ENCODE results near the gene CYP8B1. TPM values are rescaled to one million over a fixed set of nuclear protein-coding genes. Genes with fewer than 3 reads are reported as not detected.

CYP8B1 gene
- total and polyA plus RNA-seq, 4 donors: 0.01 to 0.09 TPM; not detected in 2

- 56 to 83% methylated on average over 1 of the region's 1 CpG for WGBS, 2 donors
These were observed 722 bp upstream of the CYP8B1 start for GRCh38 chr3:42876401-42876800.

GRCh38 chr3:42874749-42875148 is 930 bp downstream of the CYP8B1 start:
- DNase-seq (no peak), ATAC-seq (ENCODE audit: insufficient read depth, low FRiP score) (no peak)
- TF ChIP-seq, protein P1, sequence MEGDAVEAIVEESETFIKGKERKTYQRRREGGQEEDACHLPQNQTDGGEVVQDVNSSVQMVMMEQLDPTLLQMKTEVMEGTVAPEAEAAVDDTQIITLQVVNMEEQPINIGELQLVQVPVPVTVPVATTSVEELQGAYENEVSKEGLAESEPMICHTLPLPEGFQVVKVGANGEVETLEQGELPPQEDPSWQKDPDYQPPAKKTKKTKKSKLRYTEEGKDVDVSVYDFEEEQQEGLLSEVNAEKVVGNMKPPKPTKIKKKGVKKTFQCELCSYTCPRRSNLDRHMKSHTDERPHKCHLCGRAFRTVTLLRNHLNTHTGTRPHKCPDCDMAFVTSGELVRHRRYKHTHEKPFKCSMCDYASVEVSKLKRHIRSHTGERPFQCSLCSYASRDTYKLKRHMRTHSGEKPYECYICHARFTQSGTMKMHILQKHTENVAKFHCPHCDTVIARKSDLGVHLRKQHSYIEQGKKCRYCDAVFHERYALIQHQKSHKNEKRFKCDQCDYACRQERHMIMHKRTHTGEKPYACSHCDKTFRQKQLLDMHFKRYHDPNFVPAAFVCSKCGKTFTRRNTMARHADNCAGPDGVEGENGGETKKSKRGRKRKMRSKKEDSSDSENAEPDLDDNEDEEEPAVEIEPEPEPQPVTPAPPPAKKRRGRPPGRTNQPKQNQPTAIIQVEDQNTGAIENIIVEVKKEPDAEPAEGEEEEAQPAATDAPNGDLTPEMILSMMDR (IDR thresholded peaks at IDR 0.05; ENCODE audit: control extremely low read depth, extremely low read depth): no peak
- Histone ChIP-seq H3K36me3 (ENCODE audit: control insufficient read depth in 4 of 4, insufficient read depth in 4 of 4, low read length in 4 of 4) (no peaks in the 10 kb centered on the region), H3K27me3 (ENCODE audit: control insufficient read depth in 3 of 3, insufficient read depth in 3 of 3, low read length in 2 of 3) (no peaks in the 10 kb centered on the region), H3K4me1 (ENCODE audit: control insufficient read depth in 5 of 5, insufficient read depth in 5 of 5, low read length in 5 of 5) (peaks cover 0 to 21% (median 5%) of the 10 kb centered on the region in 5 donors), H3K27ac (ENCODE audit: low read depth in 1 of 2, low read length in 1 of 2) (no peak overlapping the region), H3K9me3 (ENCODE audit: control insufficient read depth in 4 of 4, insufficient read depth in 3 of 4, low read length in 3 of 4) (no peaks in the 10 kb centered on the region), H3K9ac (ENCODE audit: insufficient read depth in 1 of 2, low read length in 2 of 2) (no peak overlapping the region), H3K4me3 (no peak overlapping the region)
- 92 to 97% methylated on average over 10 of the region's 10 CpGs for WGBS, 2 donors

More at GRCh38 chr3:42876401-42876800, 722 bp upstream of the CYP8B1 start:
- Histone ChIP-seq H3K4me1 (ENCODE audit: control insufficient read depth in 5 of 5, insufficient read depth in 5 of 5, low read length in 5 of 5) (peaks cover 0 to 21% (median 8%) of the 10 kb centered on the region in 5 donors), H3K4me3 (no peak overlapping the region), H3K9ac (ENCODE audit: insufficient read depth in 1 of 2, low read length in 2 of 2) (no peak overlapping the region), H3K36me3 (ENCODE audit: control insufficient read depth in 4 of 4, insufficient read depth in 4 of 4, low read length in 4 of 4) (no peaks in the 10 kb centered on the region), H3K27me3 (ENCODE audit: control insufficient read depth in 3 of 3, insufficient read depth in 3 of 3, low read length in 2 of 3) (no peaks in the 10 kb centered on the region), H3K9me3 (ENCODE audit: control insufficient read depth in 4 of 4, insufficient read depth in 3 of 4, low read length in 3 of 4) (no peaks in the 10 kb centered on the region), H3K27ac (ENCODE audit: low read depth in 1 of 2, low read length in 1 of 2) (no peak overlapping the region)
- no peak for ATAC-seq (ENCODE audit: insufficient read depth, low FRiP score)
- no peak for DNase-seq
- TF ChIP-seq, protein P1 (IDR thresholded peaks at IDR 0.05; ENCODE audit: control extremely low read depth, extremely low read depth): no peak

GRCh38 chr3:42873221-42873982 is 2.3 kb downstream of the CYP8B1 start:
- no peaks in the 10 kb centered on the region for H3K27me3 ChIP-seq (ENCODE audit: control insufficient read depth in 3 of 3, insufficient read depth in 3 of 3, low read length in 2 of 3)
- no peaks in the 10 kb centered on the region for H3K9me3 ChIP-seq (ENCODE audit: control insufficient read depth in 4 of 4, insufficient read depth in 3 of 4, low read length in 3 of 4)
- no peak for ATAC-seq (ENCODE audit: insufficient read depth, low FRiP score)
- H3K4me1 ChIP-seq (ENCODE audit: control insufficient read depth in 5 of 5, insufficient read depth in 5 of 5, low read length in 5 of 5): peaks cover 0 to 21% (median 5%) of the 10 kb centered on the region in 5 donors
- no peak overlapping the region for H3K4me3 ChIP-seq
- 79 to 83% methylated on average over 9 of the region's 9 CpGs for WGBS, 2 donors
- no peak for DNase-seq
- H3K27ac ChIP-seq (ENCODE audit: low read depth in 1 of 2, low read length in 1 of 2): no peak overlapping the region
- no peak overlapping the region for H3K9ac ChIP-seq (ENCODE audit: insufficient read depth in 1 of 2, low read length in 2 of 2)
- no peaks in the 10 kb centered on the region for H3K36me3 ChIP-seq (ENCODE audit: control insufficient read depth in 4 of 4, insufficient read depth in 4 of 4, low read length in 4 of 4)
- TF ChIP-seq, protein P1 (IDR thresholded peaks at IDR 0.05; ENCODE audit: control extremely low read depth, extremely low read depth): no peak

All from lung (tissue), 12 donors.